ENCODE results near the gene OLFML2A.
A peak's percentile ranks its signal among the peaks of the same experiment; 100 is the strongest.

- TF ChIP-seq POLR2A (IDR thresholded peaks at IDR 0.05) (no peak), CTCF (IDR thresholded peaks at IDR 0.05) (peak in 1 of 4 experiments; percentile 51)
Measured at GRCh38 chr9:124839612-124840299, 62.8 kb downstream of the OLFML2A start.

Measured in prostate gland (tissue), 2 donors.